DND-41 (cell line): ENCODE measurements around the gene ZNF431.

Source experiments
- ATAC-seq: fragments of 200-7000 bp; cut with Tn5 transposase; 3 replicates; pipeline ENCODE4 v1.9.1; 2021; ENCODE audit warnings: low read depth; ENCODE audit not compliant: insufficient read depth
- DNase-seq: peaks from one replicate; pipeline ENCODE4 v3.0.0-alpha.2; 2020
- H2AFZ ChIP-seq: 2 replicates; pipeline ENCODE4 v1.6.0; 2012; ENCODE audit warnings: low read depth, low read length
- H3K27ac ChIP-seq: 2 replicates; pipeline ENCODE4 v1.5.1; 2012; ENCODE audit warnings: low read length, inconsistent platforms
- H3K27me3 ChIP-seq: fragments of 200-600 bp; sonication (generic); 2 replicates; pipeline ENCODE4 v1.6.0; 2012; ENCODE audit warnings: low read length, mild to moderate bottlenecking, inconsistent platforms; ENCODE audit not compliant: insufficient read depth, poor library complexity
- H3K36me3 ChIP-seq: 2 replicates; pipeline ENCODE4 v1.5.1; 2012; ENCODE audit warnings: low read length, inconsistent platforms; ENCODE audit not compliant: insufficient read depth
- H3K4me1 ChIP-seq: 2 replicates; pipeline ENCODE4 v1.5.1; 2012; ENCODE audit warnings: mild to moderate bottlenecking, low read length; ENCODE audit not compliant: insufficient read depth
- H3K4me2 ChIP-seq: 2 replicates; pipeline ENCODE4 v1.6.0; 2012; ENCODE audit warnings: mild to moderate bottlenecking, moderate library complexity, low read length, inconsistent platforms; ENCODE audit not compliant: insufficient read depth
- H3K4me3 ChIP-seq, 2 experiments: fragments of 200-600 bp in 1 of 2; shearing (Covaris generic) in 1 of 2; 2 replicates each; pipeline ENCODE4 v1.5.1; 2012 to 2016; ENCODE audit warnings: inconsistent platforms in 2 of 2, low read length in 2 of 2, mild to moderate bottlenecking in 2 of 2, low read depth in 1 of 2, moderate library complexity in 1 of 2
- H3K79me2 ChIP-seq: 2 replicates; pipeline ENCODE4 v1.6.0; 2012; ENCODE audit warnings: low read length, inconsistent platforms; ENCODE audit not compliant: insufficient read depth
- H3K9ac ChIP-seq: 2 replicates; pipeline ENCODE4 v1.6.0; 2012; ENCODE audit warnings: low read depth, mild to moderate bottlenecking, inconsistent platforms, low read length, moderate library complexity
- H3K9me3 ChIP-seq: 2 replicates; pipeline ENCODE4 v1.5.1; 2012; ENCODE audit warnings: low read length, moderate library complexity, mild to moderate bottlenecking, inconsistent platforms; ENCODE audit not compliant: insufficient read depth, severe bottlenecking
- H4K20me1 ChIP-seq: 2 replicates; pipeline ENCODE4 v1.6.0; 2012; ENCODE audit warnings: low read length; ENCODE audit not compliant: insufficient read depth
- EZH2 ChIP-seq: IDR thresholded peaks from 3 replicates; pipeline ENCODE4 v1.6.1; 2012; ENCODE audit warnings: borderline replicate concordance, low read depth, mild to moderate bottlenecking, moderate library complexity, low read length, inconsistent platforms; ENCODE audit not compliant: severe bottlenecking
- TF ChIP-seq, protein P1 (sequence below): IDR thresholded peaks from 2 replicates; pipeline ENCODE4 v1.5.1; 2012; ENCODE audit warnings: borderline replicate concordance, low read length, moderate library complexity, mild to moderate bottlenecking; ENCODE audit not compliant: poor library complexity, severe bottlenecking; ENCODE audit errors: extremely low read depth

The ZNF431 gene

DNA sequence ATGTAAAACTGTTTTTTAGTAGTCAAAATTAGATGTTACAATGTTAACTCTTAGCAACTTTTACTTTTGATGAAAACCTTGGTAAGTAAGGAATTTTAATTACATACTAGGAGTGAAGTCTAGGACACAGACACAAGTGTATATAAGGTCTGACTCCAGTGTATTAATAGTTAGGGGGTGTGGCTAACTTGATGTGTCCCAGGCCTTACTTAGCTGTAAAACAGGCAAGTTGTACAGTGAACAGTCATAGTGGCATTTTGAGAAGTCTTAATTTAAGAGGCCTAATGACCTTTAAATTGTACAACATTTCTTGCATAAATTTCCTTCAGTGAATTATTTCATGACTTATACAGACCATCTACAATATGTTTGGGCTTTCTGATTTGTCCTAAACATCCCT is 6.8 kb downstream of the ZNF431 start:
- Histone ChIP-seq H3K27ac (no peak overlapping the region), H3K79me2 (peaks cover 87% of the 10 kb centered on the region), H4K20me1 (no peaks in the 10 kb centered on the region), H3K27me3 (no peaks in the 10 kb centered on the region), H3K9ac (no peak overlapping the region), H3K36me3 (peaks cover 98% of the 10 kb centered on the region), H2AFZ (no peak overlapping the region), H3K9me3 (peaks cover 58% of the 10 kb centered on the region), H3K4me3 (no peak overlapping the region), H3K4me1 (0 out of 2 replicates have a peak, but pooled peaks cover 2% of the 10 kb centered on the region), H3K4me2 (no peak overlapping the region)
- DNase-seq (no peak), ATAC-seq (no peak)
- no peak for TF ChIP-seq EZH2
- TF ChIP-seq, protein P1, sequence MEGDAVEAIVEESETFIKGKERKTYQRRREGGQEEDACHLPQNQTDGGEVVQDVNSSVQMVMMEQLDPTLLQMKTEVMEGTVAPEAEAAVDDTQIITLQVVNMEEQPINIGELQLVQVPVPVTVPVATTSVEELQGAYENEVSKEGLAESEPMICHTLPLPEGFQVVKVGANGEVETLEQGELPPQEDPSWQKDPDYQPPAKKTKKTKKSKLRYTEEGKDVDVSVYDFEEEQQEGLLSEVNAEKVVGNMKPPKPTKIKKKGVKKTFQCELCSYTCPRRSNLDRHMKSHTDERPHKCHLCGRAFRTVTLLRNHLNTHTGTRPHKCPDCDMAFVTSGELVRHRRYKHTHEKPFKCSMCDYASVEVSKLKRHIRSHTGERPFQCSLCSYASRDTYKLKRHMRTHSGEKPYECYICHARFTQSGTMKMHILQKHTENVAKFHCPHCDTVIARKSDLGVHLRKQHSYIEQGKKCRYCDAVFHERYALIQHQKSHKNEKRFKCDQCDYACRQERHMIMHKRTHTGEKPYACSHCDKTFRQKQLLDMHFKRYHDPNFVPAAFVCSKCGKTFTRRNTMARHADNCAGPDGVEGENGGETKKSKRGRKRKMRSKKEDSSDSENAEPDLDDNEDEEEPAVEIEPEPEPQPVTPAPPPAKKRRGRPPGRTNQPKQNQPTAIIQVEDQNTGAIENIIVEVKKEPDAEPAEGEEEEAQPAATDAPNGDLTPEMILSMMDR = no peak

DNA sequence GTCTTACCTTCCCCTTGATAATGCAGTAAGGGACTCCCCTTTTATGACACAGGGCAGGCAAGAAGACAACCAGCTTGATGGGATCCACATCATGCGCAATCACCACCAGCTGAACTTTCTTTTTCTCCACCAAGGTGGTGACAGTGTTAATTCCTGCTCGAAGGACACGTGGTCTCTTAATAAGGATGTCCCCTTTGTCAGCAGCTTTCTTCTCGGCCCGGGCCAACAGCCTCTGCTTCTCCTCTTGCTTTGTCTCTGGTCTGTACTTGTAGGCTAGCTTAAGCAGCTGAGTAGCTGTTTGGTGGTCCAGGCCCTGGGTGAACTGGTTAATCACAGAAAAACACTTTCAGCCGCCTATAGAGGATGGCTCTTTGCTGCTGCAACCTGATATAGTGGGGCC is 8.0 kb downstream of the ZNF431 start:
- Histone ChIP-seq H2AFZ (no peak overlapping the region), H4K20me1 (no peaks in the 10 kb centered on the region), H3K4me1 (no peaks in the 10 kb centered on the region), H3K36me3 (peaks cover 89% of the 10 kb centered on the region), H3K79me2 (peaks cover 80% of the 10 kb centered on the region), H3K4me3 (no peak overlapping the region), H3K27me3 (no peaks in the 10 kb centered on the region), H3K4me2 (no peak overlapping the region), H3K27ac (no peak overlapping the region), H3K9me3 (peaks cover 47% of the 10 kb centered on the region), H3K9ac (no peak overlapping the region)
- no peak for ATAC-seq
- DNase-seq = no peak
- TF ChIP-seq, protein P1 = no peak
- TF ChIP-seq EZH2 = no peak

DNA sequence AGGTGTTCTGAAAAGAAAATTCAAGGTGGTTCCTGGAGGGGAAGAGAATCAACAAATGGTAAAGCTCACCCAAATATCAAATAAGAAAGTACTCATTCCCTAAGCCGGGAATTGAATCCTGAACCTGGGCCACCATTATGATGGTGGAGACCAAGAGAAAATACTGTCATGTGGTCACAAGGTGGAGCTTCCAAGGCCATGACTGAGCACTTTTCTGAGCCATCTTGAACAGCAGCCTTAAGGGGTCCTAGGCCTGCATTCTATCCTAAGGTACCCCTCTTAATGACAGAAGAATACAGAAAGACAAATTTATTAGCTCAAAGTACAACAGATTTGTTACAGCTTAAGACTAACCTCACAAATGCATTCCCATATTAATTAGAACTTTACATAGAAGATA is 9.6 kb downstream of the ZNF431 start:
- H3K79me2 ChIP-seq = peaks cover 80% of the 10 kb centered on the region

More for the DNA sequence above, 9.6 kb downstream of the ZNF431 start:
- no peaks in the 10 kb centered on the region for H3K27me3 ChIP-seq
- H3K4me2 ChIP-seq = no peak overlapping the region
- no peaks in the 10 kb centered on the region; the same call in 1 of the 2 replicates for H4K20me1 ChIP-seq
- no peak overlapping the region for H2AFZ ChIP-seq
- DNase-seq (no peak), ATAC-seq (no peak)
- H3K9me3 ChIP-seq = peaks cover 33% of the 10 kb centered on the region
- H3K4me1 ChIP-seq = no peaks in the 10 kb centered on the region
- no peak for TF ChIP-seq EZH2
- TF ChIP-seq, protein P1 = no peak
- no peak overlapping the region for H3K9ac ChIP-seq
- H3K27ac ChIP-seq = no peak overlapping the region
- no peak overlapping the region for H3K4me3 ChIP-seq
- H3K36me3 ChIP-seq = peaks cover 84% of the 10 kb centered on the region
